Measurements from ENCODE around the gene AKAP13.

The AKAP13 gene

DNA sequence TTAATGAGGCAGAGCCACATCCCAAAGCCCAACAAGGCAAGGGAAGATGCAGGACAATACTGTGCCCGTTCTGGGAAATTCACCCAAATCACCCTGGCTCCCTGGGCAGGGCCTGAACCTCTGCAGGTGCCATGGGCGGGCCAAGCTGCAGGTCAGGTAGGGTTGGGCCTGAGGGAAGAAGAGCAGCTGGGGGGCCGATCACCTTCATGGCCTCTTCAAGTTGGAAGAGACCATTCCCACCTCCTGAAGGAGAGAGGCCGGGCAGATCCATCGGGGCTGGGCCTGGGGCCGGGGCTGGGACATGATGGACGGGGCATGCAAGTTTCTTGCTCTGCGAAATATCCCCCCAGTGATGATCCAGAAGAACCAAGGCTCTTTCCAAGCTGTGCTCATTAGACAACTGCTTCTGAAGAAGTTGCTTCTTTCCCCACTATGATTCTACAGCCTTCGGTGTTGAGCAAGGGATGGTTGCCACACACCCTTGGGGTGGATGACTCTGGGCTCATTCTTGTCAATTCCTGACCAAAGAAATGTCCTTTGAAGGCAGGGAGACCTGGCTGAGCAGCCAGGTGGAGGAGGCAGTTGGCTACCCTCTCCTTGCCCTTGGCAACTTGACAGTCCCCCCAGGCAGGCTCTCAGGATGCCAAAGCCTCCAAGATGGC lies 376.1 kb downstream of the AKAP13 start:
- DNase-seq (ENCODE audit: low read depth), result peak; percentile 25

DNA sequence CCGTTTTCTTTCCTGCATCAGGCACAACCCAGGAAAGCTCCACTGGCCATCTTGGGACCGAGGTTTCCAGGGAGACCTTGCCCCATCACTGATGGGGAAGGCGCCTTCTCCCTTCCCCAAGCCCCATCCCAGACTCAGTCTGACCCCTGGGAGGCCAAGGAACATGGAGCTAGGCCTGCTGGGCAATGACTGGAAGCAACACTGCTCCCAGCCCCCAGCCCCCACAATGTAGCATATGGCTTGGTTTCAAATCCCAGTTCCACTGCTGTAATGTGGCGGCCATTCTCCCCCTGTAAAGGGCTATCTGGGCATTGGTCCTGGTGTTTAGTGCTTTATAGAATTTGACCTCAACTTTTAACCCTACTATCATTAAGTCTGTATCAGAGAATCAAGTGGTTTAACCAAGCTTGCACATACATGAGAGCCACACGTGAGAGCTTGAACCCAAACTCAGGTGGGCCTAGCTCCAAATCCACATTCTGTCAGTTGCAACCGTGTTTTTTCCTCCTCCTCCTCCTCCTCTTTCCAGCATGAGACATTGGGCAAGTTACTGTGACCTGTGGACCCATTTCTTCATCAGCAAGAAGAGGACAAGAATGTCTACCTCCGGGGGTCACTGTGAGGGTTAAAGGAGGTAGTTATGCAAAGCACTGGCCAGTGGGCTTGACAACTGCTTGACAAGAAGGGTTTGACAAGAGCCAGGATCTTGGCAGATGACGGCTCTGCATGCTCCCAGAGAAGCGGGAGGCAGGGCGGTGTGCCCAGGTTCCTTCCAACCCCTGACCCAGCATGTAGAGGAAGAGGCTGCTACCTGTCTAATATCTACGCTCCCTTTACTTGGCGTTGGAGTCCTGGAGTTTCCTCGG lies 376.9 kb downstream of the AKAP13 start:
- no peak for DNase-seq (ENCODE audit: low read depth)

DNA sequence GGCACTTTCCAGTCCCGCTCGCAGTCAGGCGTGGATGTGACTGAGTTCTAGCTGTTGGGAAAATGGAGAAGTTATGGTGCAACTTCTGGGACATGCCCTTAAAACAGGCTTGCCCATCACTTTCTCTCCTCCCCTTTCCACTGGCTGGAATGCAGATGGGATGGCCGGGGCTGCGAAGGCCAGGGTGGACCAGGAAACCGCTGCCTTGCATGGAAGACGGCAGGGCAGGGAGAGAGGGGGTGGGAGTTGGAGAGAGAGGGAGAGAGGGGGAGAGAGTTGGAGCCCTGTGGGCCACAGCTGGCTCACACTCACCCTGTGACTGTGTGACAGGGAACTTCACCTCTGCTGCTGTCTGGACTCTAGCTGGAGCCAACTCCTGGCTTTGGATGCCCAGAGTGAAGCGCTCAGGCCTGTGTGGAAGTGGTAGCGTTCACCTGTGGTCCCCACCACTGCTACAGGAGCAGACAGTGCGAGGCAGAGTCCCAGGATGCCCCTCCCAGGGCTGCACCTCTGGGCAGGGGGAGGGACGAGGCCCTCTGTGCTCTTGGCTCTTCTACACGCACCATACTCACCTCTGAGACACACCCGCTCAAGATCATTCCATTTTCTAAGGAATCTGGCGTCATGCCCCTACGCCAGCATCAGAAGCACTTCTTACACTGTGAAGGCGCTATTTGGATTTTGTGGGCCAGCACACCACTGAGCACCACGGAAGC lies 377.7 kb downstream of the AKAP13 start:
- no peak for DNase-seq (ENCODE audit: low read depth)

DNA sequence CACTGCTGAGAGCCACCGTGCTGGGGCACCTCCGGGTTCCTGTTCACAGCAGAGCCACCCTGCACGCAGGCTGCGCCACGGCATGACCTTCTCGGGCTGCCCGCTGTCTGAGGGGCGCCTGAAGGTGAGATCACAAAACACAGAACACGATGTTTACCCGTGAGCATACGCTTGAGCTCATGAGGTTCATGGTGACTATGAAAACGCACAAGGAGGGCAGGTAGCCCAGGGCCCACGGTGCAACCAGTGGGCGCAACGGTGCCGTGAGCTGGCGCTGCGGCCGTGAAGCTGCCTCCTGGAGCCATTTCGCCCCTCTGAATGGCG lies 378.2 kb downstream of the AKAP13 start:
- DNase-seq (ENCODE audit: low read depth), result no peak

DNA sequence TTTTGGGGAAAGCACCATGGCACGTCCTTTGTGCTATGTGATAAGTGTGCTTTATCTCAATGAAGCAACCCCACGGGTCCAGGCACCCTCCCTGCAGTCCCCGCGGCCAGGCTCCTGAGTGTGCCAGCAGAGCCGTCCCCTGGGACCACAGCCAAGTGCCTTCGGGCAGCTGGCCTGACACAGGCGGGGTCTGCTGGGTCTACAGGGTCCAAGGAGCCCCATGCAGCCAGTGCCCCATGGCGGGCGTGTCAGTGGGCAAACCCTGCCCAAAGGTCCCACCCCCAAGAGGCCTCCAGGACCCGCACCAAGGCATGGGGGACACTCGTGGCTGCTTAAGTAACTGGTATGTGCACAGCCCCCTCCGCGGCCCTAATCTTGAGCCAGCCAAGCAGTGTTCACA lies 379.0 kb downstream of the AKAP13 start:
- no peak for DNase-seq (ENCODE audit: low read depth)

DNA sequence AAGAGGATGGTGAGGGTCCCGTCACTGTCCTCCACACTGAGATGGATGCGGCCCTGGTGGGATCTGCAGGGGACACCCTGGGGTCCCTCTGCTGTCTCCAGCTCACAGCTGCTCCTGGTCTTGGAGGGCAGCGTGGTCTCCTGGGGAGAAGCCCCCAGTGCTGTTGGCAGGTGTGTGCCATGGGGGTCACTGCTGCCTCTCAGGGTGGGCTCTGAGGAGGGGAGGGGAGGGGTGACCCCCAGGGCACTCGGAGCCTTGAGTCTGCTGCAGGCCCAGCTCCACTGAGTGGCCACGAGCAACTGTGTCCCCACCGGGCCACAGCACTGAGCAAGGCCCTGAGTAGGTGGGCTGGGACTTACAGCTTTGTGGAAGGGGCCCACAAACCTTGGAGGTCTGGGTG lies 379.6 kb downstream of the AKAP13 start:
- DNase-seq (ENCODE audit: low read depth), result no peak

DNA sequence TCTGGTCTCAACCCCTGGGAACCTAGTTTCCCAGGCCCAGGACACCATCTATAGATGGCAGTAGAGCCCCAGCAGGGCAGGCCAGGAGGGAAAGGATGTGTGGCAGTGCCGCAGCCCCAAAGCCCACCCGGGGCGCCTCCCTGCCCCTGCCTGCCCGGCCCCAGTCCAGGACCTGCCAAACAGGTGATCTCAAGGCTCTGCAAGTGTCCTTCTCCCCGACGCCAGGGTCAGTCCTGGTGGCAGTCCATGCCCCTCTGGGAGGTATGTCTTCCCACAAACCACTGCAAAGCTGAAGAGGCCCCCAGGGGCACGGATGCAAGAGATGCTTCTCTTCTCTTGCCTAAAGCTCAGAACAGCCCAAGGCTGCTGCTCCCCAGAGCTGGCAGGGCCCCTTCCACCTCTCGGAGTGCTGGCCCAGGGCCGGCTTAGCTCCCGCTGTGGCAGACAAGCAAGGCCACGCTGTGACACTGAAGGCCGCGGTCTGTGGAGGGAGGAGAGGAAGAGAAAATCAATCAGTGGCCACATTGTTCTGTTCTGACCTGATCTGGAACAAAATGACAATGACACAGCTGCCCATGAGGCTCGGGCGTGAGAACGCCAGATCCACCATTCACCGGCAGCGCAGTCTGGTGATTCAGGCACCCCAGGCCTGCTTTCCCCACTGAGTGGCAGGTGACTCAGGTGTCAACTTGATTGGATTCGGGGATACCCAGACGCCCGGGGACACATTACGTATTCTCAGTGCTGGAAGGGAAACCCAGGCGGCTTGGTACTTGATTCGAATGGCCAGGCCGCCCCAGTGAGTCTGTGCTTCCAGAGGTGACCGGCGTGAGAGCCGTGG lies 380.3 kb downstream of the AKAP13 start:
- DNase-seq (ENCODE audit: low read depth), result no peak

DNA sequence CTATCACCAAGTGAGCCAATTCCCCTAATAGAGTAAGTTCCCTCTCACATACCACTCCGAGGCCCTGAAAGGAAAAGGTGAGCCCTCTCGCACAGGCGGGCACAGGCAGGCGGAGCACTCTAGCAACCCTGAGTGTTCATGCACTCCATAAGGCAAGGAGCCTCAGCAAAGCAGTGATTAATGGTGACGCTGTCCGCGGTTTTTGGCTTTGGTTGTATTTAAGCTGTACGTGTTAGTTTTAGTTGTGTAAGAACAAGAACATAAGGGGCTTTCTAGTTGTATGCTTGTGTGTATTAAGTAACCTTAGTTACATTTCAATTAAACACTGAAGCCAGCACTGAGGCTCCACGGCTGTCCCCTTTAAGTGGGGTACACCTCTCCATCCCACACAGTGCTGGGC lies 381.2 kb downstream of the AKAP13 start:
- peak; percentile 38 for DNase-seq (ENCODE audit: low read depth)

DNA sequence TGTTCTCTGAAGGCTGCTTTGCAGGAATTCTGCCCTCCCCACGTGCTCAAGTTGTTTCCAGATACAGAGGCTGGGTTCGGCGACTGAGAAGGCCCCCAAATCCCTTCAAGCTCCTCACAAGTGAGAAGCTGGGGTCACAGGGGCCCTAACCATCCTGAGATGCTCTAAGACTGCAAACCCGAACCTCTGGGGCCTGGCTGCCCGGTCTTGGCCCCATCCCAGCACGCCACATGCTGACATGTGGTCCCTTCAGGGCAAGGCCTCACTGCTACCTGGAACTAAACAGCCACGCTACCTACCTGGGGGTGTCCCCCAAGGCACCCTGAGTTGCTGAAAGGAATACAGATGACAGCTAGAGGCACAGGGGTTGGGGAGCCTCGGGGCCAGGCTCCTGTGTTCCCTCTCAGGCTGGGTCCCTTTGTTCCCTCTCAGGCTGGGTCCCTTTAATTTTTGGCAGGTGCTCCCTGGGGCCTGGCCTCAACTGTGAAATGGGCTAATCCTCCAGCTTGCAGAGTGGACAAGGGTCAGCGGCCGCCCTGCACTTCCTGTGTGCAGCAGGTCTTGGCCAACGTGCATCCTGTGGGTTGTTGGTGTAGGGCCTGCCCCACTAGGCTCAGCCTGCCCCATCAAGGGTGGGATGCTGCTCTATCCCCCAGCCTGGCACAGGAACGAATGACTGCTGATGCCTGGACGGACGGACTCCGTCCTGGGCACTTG lies 381.8 kb downstream of the AKAP13 start:
- DNase-seq (ENCODE audit: low read depth), result no peak

DNA sequence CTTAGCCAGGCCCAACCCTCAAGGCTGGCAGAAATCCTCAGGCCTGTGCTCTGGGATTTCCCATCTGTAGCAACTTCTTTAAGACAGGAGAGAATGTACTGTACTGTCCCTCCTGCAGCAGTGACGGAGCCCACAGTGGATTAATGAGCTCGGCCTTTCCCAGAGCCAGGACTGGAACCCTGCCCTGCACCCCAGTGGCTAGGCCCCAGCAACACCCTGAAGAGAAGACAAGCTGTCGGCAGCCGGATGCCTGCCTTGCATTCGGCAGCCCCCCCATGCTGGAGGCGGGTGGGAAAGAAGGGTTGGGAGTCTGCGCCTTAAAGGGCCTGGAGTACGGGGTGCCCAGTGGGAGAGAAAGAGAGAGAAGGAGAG lies 382.3 kb downstream of the AKAP13 start:
- no peak for DNase-seq (ENCODE audit: low read depth)

DNA sequence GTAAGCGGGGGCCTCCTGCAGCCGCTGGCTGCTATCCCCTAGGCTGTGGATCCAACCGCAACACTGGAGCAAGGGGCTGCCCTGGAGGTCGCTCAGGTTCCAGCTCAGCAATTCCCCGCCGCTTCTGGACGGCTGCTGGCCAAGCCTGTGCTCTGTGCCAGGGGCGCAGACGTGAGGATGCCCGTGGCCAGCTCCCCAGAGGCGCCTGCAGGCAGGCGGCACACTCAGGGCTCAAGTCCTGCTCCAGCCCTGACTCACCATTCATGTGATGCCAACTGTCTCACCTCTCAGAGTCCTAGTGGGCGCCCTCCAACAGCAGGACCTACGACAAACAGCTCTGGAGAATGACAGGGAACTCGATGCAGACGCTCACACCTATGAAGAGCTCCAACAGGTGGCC lies 382.8 kb downstream of the AKAP13 start:
- no peak for DNase-seq (ENCODE audit: low read depth)

DNA sequence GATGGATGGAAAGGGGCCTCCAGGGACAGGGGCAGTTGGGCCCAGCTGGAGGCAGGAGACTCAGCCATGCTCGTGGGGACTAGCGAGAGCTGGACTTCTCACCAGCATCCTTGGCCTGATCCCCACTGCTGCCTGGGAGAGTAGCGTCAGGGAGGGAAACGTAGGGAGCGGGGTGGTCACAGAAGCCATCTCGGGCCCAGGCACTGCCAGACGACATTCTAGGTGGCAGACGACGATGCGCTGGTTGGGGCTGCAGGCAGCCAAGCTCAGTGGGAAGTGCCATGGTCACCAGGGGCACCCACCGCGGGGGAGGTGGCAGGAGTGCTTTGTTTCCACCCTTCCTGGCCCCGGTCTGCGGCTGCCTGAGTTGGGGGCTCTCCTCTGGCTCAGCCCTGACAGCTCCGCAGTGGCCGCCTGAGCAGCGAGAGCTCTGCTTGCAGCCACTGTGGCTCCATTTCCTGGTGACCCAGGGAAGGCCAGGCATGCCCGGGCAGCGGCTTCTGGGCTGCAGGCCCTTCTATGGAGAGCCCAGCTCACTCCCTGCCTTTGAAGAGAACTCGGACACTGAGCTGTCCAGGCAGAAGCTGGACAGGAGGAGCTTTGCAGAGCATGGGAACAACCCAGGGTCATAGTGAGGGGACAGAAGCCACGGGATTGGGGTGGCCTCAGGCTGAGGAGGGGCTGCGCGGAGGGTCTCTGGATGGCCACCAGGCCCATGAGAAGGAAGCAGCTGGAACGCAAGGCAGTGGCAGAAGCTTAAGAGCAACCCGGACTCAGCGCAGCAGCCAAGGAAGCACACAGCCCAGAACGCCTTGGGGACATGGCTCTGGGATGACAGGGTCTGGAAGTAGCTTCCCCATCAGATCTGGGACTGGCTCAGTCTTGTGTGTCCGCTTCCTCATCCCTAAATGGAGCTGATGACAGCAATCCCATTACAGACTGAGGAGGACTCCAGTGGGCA lies 383.6 kb downstream of the AKAP13 start:
- DNase-seq (ENCODE audit: low read depth), result no peak

DNA sequence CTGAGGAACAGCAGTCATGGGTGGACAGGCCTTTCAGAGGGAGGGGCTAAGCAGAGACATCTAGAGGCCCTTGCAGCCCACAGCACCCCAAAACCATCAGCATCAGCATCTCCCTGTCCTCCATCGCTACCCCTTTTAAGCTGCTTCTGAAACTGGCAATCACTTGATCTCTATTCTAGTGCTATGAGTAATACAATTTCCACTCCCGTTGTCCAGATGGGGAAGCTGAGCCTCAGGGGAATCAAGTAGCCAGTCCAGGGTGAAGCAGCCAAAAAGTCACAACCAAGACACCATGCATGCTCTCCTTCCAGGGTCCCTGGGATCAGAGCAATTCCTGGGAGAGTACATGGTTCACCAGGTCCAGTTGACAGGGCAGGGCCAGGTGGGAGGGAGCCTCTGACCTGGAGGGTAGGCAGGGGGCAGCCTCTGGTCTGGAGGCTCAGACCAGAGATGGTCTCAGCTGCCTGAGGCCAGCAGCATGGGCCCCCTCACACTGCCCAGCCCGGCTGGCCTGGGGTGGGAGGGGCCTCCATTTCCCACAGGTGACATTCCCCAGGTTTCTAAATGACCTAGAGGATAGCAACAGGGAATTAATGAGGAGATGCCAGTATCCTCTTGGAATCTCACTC lies 384.4 kb downstream of the AKAP13 start:
- DNase-seq (ENCODE audit: low read depth), result peak; percentile 44

DNA sequence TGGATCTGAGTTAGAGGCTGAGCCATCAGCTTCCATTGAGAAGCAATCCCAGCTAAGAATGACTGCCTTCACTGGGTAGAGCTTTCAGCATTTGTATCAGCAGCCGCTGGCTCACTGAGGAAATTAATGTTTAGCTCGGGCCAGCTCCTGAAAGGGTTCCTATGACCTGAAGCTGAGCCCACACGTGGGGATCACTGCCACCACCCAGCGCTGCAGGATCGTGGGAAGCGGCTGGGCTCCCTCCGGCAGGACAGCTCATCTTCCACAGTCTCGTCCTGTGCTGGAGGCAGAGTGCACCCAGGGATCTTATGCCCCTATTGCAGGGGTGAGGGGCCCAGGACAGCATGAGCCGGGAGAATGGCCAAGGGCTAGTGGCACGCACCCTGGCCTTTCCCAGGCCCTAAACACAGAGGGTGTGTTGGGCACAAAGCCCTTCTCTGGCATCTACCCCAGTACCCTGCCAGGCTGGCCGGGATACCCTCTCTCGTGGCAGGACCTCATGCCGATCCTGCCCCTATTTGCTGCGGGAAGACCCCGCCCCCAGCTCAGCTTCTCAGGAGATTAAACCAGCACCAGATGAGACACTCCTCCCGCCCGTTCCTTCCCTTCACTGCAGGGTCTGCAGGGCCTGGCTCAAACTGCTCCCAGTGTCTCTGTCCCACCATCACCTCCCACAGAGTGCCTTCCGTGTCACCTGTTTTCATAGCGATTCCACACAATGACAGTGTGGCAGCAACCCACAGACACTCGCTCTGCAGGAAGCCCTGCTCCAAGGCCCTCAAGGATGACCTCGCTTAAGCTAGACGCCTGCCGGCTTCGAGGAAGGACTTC lies 385.8 kb downstream of the AKAP13 start:
- no peak for DNase-seq (ENCODE audit: low read depth)

DNA sequence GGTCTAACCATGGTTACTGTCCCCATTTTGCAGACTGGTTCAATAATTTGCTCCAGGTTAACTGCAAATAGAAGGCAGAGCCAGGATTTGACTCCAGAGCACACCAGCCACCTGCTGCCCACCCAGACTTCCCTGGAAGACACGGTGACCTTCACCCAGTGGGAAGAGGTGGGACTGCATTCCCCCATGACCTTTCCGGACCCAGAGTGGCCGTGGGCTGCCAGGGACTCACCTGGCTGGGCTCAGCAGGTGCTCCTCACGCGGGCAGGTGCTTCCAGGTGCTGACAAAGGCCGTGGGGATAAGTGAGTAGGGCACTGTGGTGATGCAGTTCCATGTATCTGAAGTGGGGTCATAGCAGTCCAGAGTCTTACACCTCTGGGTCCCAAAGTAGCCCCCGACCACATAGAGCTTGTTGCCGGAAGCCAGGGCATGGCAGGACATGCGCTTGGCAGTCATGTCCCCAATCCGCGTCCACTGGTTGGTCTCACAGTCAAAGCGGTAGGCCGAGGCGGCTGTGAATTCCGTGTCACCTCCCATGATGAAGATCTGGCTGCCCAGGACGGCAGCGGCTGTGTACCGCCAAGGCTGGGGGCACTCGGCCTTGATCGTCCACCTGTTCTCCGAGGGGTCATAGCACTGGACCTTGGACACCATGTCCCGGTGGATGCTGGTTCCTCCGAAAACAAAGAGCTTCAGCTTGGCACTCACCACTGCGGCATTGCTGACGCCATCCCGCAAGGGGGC lies 387.6 kb downstream of the AKAP13 start:
- DNase-seq (ENCODE audit: low read depth), result no peak

DNA sequence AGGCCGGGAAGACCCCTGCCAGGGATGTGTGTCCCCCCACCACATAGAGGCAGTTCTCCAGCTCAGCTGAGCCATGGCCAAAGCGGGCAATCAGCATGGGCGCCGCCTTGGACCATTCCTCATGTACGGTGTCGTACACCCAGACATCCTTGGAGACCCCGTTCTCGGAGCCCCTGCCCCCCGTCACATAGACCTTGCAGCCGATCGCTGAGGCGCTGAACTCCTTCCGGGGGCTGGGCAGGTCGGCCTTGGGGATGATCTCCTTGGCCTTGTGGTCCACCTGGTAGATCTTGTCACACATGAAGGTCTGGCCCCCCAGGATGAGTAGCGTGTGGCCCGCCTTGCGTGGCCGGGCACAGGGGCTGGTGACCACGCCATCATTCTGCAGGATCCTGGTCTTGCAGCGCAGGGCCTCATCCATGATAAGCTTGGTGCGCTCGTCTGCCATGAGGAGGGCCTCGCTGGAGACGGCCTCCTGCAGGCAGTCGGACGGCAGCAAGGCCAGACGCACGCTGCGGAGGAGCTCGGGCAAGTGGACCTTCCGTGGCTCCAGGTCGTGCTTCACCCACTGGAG lies 388.3 kb downstream of the AKAP13 start:
- DNase-seq (ENCODE audit: low read depth), result no peak

DNA sequence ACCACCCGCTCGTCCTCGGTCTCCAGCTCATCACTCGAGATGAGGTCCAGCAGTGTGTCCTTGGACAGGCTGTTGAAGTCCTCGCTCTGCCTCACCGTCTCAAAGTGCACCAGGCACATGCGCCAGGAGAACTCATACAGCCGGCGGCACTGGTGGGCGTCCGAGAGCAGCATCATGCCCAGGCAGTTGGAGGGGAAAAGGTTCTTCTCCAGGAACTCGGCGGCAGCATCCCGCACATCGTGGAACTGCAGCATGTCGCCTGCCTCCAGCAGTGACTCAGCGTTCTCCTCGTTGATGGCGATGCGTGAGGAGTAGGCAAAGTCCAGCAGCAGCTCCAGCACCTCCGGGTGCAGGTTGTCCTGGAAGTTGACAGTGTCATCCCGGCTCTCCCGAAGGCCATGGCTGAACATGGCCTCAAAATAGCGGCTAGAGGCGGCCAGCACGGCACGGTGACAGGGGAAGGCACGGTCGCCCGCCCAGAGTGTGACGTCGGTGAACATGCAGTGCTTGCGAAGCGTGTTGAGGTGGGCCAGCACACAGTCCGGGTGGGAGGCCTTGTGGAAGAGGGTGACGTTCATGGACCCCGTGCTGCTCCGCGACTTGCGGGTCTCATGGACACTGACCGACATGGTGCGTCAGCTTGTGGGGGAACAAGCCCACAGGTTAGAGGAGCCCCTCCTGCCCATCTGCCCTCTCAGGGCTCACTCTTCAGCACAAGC lies 388.9 kb downstream of the AKAP13 start:
- no peak for DNase-seq (ENCODE audit: low read depth)

Data from iris pigment epithelial cell (primary cell).